Measurements from ENCODE around the gene EBPL.

DNA sequence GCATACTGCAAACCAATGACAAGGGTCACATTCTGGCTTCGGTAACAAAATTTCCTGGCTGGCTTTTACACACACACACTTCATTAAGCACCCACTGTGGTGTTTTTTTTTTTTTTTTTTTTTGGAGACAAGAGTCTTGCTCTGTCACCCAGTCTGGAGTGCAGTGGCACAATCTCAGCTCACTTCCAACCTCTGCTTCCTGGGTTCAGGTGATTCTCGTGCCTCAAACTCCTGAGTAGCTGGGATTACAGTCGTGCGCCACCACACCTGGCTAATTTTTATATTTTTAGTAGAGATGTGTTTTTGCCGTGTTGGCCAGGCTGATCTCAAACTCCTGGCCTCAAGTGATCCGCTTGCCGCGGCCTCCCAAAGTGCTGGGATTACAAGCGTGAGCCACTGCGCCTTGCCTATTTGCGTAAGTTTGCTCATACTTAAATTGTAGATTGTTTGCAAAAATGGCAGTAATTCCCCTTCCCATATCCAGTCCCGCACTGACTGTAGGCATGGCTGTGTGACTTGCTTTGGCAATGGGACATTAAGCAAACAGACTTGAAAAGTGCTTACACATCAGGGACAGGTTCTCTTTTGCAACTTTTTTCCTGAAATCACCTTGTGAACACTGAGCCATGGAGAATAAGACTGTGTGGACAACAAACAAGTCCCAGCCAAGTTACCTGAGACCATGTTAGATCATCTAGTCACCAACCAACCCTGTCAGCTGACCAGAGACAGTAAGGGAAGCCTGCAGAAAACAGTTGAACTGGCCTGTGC is 42.1 kb upstream of the EBPL start:
- no peak for TF ChIP-seq POLR2AphosphoS5 (IDR thresholded peaks at IDR 0.05; ENCODE audit: low read depth, low read length)
- TF ChIP-seq TCF7L2 (IDR thresholded peaks at IDR 0.05; ENCODE audit: low read depth, low read length): no peak
- TF ChIP-seq, protein P1, sequence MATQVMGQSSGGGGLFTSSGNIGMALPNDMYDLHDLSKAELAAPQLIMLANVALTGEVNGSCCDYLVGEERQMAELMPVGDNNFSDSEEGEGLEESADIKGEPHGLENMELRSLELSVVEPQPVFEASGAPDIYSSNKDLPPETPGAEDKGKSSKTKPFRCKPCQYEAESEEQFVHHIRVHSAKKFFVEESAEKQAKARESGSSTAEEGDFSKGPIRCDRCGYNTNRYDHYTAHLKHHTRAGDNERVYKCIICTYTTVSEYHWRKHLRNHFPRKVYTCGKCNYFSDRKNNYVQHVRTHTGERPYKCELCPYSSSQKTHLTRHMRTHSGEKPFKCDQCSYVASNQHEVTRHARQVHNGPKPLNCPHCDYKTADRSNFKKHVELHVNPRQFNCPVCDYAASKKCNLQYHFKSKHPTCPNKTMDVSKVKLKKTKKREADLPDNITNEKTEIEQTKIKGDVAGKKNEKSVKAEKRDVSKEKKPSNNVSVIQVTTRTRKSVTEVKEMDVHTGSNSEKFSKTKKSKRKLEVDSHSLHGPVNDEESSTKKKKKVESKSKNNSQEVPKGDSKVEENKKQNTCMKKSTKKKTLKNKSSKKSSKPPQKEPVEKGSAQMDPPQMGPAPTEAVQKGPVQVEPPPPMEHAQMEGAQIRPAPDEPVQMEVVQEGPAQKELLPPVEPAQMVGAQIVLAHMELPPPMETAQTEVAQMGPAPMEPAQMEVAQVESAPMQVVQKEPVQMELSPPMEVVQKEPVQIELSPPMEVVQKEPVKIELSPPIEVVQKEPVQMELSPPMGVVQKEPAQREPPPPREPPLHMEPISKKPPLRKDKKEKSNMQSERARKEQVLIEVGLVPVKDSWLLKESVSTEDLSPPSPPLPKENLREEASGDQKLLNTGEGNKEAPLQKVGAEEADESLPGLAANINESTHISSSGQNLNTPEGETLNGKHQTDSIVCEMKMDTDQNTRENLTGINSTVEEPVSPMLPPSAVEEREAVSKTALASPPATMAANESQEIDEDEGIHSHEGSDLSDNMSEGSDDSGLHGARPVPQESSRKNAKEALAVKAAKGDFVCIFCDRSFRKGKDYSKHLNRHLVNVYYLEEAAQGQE (IDR thresholded peaks at IDR 0.05; ENCODE audit: insufficient read depth in 1 of 2, low read depth in 2 of 2, low read length in 1 of 2): no peak
- TF ChIP-seq, protein P2, sequence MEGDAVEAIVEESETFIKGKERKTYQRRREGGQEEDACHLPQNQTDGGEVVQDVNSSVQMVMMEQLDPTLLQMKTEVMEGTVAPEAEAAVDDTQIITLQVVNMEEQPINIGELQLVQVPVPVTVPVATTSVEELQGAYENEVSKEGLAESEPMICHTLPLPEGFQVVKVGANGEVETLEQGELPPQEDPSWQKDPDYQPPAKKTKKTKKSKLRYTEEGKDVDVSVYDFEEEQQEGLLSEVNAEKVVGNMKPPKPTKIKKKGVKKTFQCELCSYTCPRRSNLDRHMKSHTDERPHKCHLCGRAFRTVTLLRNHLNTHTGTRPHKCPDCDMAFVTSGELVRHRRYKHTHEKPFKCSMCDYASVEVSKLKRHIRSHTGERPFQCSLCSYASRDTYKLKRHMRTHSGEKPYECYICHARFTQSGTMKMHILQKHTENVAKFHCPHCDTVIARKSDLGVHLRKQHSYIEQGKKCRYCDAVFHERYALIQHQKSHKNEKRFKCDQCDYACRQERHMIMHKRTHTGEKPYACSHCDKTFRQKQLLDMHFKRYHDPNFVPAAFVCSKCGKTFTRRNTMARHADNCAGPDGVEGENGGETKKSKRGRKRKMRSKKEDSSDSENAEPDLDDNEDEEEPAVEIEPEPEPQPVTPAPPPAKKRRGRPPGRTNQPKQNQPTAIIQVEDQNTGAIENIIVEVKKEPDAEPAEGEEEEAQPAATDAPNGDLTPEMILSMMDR (IDR thresholded peaks at IDR 0.05): no peak
